HepG2 (cell line): ENCODE data around the gene FAM20A. TPM values are rescaled to one million over a fixed set of nuclear protein-coding genes. Genes with fewer than 3 reads are reported as not detected.
A peak's percentile ranks its signal among the peaks of the same experiment; 100 is the strongest.

Experiments
- ARID4A ChIP-seq: sonication (generic); formaldehyde crosslinking; IDR thresholded peaks from 2 replicates; pipeline ENCODE4 v1.5.0; 2020; ENCODE audit warnings: mild to moderate bottlenecking, missing genetic modification reagents, borderline replicate concordance
- ELF4 ChIP-seq: sonication (generic); formaldehyde crosslinking; IDR thresholded peaks from 2 replicates; pipeline ENCODE4 v1.5.0; 2020; ENCODE audit warnings: missing genetic modification reagents, mild to moderate bottlenecking, moderate library complexity, borderline replicate concordance
- FIP1L1 ChIP-seq: fragments of 200-400 bp; formaldehyde crosslinking; IDR thresholded peaks from 2 replicates; pipeline ENCODE4 v1.6.1; 2018; ENCODE audit warnings: low read depth, mild to moderate bottlenecking, low read length, moderate library complexity, borderline replicate concordance; ENCODE audit not compliant: insufficient read depth
- GZF1 ChIP-seq: sonication (generic); formaldehyde crosslinking; IDR thresholded peaks from 2 replicates; pipeline ENCODE4 v1.5.1; 2020; ENCODE audit warnings: mild to moderate bottlenecking, missing genetic modification reagents
- ISL2 ChIP-seq: sonication (generic); formaldehyde crosslinking; IDR thresholded peaks from 2 replicates; pipeline ENCODE4 v1.5.0; 2020; ENCODE audit warnings: missing genetic modification reagents
- NR0B2 ChIP-seq: sonication (generic); formaldehyde crosslinking; IDR thresholded peaks from 2 replicates; pipeline ENCODE4 v1.4.0; 2020; ENCODE audit warnings: mild to moderate bottlenecking, missing genetic modification reagents
- SKIL ChIP-seq: sonication (generic); formaldehyde crosslinking; IDR thresholded peaks from 2 replicates; pipeline ENCODE4 v1.8.0; 2022; ENCODE audit warnings: missing genetic modification reagents, mild to moderate bottlenecking, moderate library complexity, borderline replicate concordance
- ZNF121 ChIP-seq: sonication (generic); formaldehyde crosslinking; IDR thresholded peaks from 2 replicates; pipeline ENCODE4 v1.5.0; 2020; ENCODE audit warnings: mild to moderate bottlenecking, missing genetic modification reagents
- ZNF556 ChIP-seq: sonication (generic); formaldehyde crosslinking; IDR thresholded peaks from 2 replicates; pipeline ENCODE4 v1.4.0; 2020; ENCODE audit warnings: mild to moderate bottlenecking, missing genetic modification reagents, borderline replicate concordance
- ZNF598 ChIP-seq: sonication (generic); formaldehyde crosslinking; IDR thresholded peaks from 2 replicates; pipeline ENCODE4 v1.5.1; 2020; ENCODE audit warnings: mild to moderate bottlenecking, missing genetic modification reagents, borderline replicate concordance
- ZNF609 ChIP-seq: sonication (generic); formaldehyde crosslinking; IDR thresholded peaks from 2 replicates; pipeline ENCODE4 v1.4.0; 2020; ENCODE audit warnings: mild to moderate bottlenecking, missing genetic modification reagents, borderline replicate concordance
- ZNF670 ChIP-seq: sonication (generic); formaldehyde crosslinking; IDR thresholded peaks from 2 replicates; pipeline ENCODE4 v1.8.0; 2022; ENCODE audit warnings: mild to moderate bottlenecking, missing genetic modification reagents, borderline replicate concordance
- ZNF704 ChIP-seq: sonication (generic); formaldehyde crosslinking; IDR thresholded peaks from 2 replicates; pipeline ENCODE4 v1.8.1; 2023; ENCODE audit warnings: mild to moderate bottlenecking, inconsistent platforms, moderate library complexity, missing genetic modification reagents, borderline replicate concordance
- ZNF746 ChIP-seq: sonication (generic); formaldehyde crosslinking; IDR thresholded peaks from 2 replicates; pipeline ENCODE4 v1.8.0; 2022; ENCODE audit warnings: mild to moderate bottlenecking, missing genetic modification reagents
- ZNF773 ChIP-seq: sonication (generic); formaldehyde crosslinking; IDR thresholded peaks from 2 replicates; pipeline ENCODE4 v1.4.0; 2020; ENCODE audit warnings: missing genetic modification reagents, borderline replicate concordance
- polyA plus RNA-seq, 8 experiments: library from polyadenylated mRNA; depleted of rRNA in 3 of 8; stranded (reverse) in 7 of 8; unstranded in 1 of 8; fragments of >200 nt; fragmentation: Illumina TruSeq in 4 of 8; extraction: Trizol in 4 of 8; gene quantifications; 2 replicates each; pipeline versions ENCODE4 v1.2.1 to v1.2.3, GENCODE V29; 2011 to 2016; ENCODE audit warnings: low read depth in 4 of 8, missing spikeins in 1 of 8, mixed read lengths in 1 of 8; ENCODE audit not compliant: insufficient read depth in 1 of 8
- total RNA-seq, 5 experiments: library from RNA; depleted of rRNA; stranded (reverse); fragments of >200 nt; fragmentation: Illumina TruSeq; extraction: Trizol; gene quantifications; 2 replicates each; pipeline ENCODE4 v1.2.3, GENCODE V29; 2016; ENCODE audit warnings: low read depth in 1 of 5

The FAM20A gene
- total and polyA plus RNA-seq, 2 of the 13 experiments (the other 11 are each of a cell fraction or from before 2014, with no cell fraction given): 9.3 to 20.7 TPM

- TF ChIP-seq ZNF556 (CRISPR knock-in tag): no peak
- peak; percentile 42; the same call in 1 of the 2 replicates for TF ChIP-seq ZNF609 (CRISPR knock-in tag)
- peak; percentile 47; the same call in 1 of the 2 replicates for TF ChIP-seq ARID4A
- TF ChIP-seq SKIL (CRISPR knock-in tag): no peak; the same call in 1 of the 2 replicates
- no peak for TF ChIP-seq NR0B2 (CRISPR knock-in tag)
- TF ChIP-seq FIP1L1: no peak
- TF ChIP-seq ISL2: peak; percentile 92
- no peak for TF ChIP-seq ZNF746 (CRISPR knock-in tag)
- TF ChIP-seq GZF1 (CRISPR knock-in tag): no peak
- TF ChIP-seq ZNF598: no peak
- TF ChIP-seq ELF4: no peak
- no peak for TF ChIP-seq ZNF773
- no peak for TF ChIP-seq ZNF670 (CRISPR knock-in tag)
- no peak; the same call in 1 of the 2 replicates for TF ChIP-seq ZNF121 (CRISPR knock-in tag)
- TF ChIP-seq ZNF704: no peak
Measured at GRCh38 chr17:68580236-68580770, 20.9 kb downstream of the FAM20A start (continued).
